Neuron (in vitro differentiated cells): ENCODE data around the gene KLK8.

Experiments
- H2AFZ ChIP-seq: one replicate; pipeline ENCODE4 v1.6.1; 2013; ENCODE audit warnings: low read depth, mild to moderate bottlenecking, inconsistent platforms, low read length, moderate library complexity
- H3K27me3 ChIP-seq: one replicate; pipeline ENCODE4 v1.6.1; 2013; ENCODE audit warnings: low read length; ENCODE audit not compliant: insufficient read depth
- H3K36me3 ChIP-seq: one replicate; pipeline ENCODE4 v1.6.1; 2013; ENCODE audit warnings: low read length; ENCODE audit not compliant: insufficient read depth
- H3K4me1 ChIP-seq: one replicate; pipeline ENCODE4 v1.6.1; 2013; ENCODE audit warnings: low read length; ENCODE audit not compliant: insufficient read depth
- H3K4me3 ChIP-seq: 2 replicates; pipeline ENCODE4 v1.5.1; 2013; ENCODE audit warnings: mild to moderate bottlenecking, low read length, moderate library complexity
- H3K9me3 ChIP-seq: one replicate; pipeline ENCODE4 v1.6.1; 2013; ENCODE audit warnings: low read length

KLK8 gene

GRCh38 chr19:51025809-51026553 is 24.6 kb upstream of the KLK8 start:
- no peak overlapping the region for H2AFZ ChIP-seq
- no peaks in the 10 kb centered on the region for H3K9me3 ChIP-seq
- no peaks in the 10 kb centered on the region for H3K4me1 ChIP-seq
- H3K4me3 ChIP-seq, result no peak overlapping the region
- H3K27me3 ChIP-seq, result peaks cover 44% of the 10 kb centered on the region
- H3K36me3 ChIP-seq, result no peaks in the 10 kb centered on the region

- peaks cover 48% of the 10 kb centered on the region for H3K27me3 ChIP-seq
- no peak overlapping the region for H2AFZ ChIP-seq
- H3K36me3 ChIP-seq, result no peaks in the 10 kb centered on the region
- H3K4me1 ChIP-seq, result no peaks in the 10 kb centered on the region
- no peaks in the 10 kb centered on the region for H3K9me3 ChIP-seq
- no peak overlapping the region for H3K4me3 ChIP-seq
Observed at GRCh38 chr19:51025401-51025800, 24.0 kb upstream of the KLK8 start.

GRCh38 chr19:51024924-51025323 is 23.5 kb upstream of the KLK8 start:
- Histone ChIP-seq H2AFZ (no peak overlapping the region), H3K4me3 (no peak overlapping the region), H3K4me1 (no peaks in the 10 kb centered on the region), H3K9me3 (no peaks in the 10 kb centered on the region), H3K27me3 (peaks cover 52% of the 10 kb centered on the region), H3K36me3 (no peaks in the 10 kb centered on the region)

- H3K4me1 ChIP-seq, result no peaks in the 10 kb centered on the region
- H3K4me3 ChIP-seq, result no peak overlapping the region
- no peaks in the 10 kb centered on the region for H3K36me3 ChIP-seq
- no peaks in the 10 kb centered on the region for H3K9me3 ChIP-seq
- peaks cover 62% of the 10 kb centered on the region for H3K27me3 ChIP-seq
- no peak overlapping the region for H2AFZ ChIP-seq
Observed at GRCh38 chr19:51023946-51024345, 22.5 kb upstream of the KLK8 start.

GRCh38 chr19:51022526-51022925 is 21.1 kb upstream of the KLK8 start:
- Histone ChIP-seq H3K9me3 (no peaks in the 10 kb centered on the region), H3K36me3 (no peaks in the 10 kb centered on the region), H3K4me3 (no peak overlapping the region), H3K27me3 (peaks cover 63% of the 10 kb centered on the region), H3K4me1 (no peaks in the 10 kb centered on the region), H2AFZ (no peak overlapping the region)

GRCh38 chr19:51020988-51021651 is 19.7 kb upstream of the KLK8 start:
- Histone ChIP-seq H3K27me3 (peaks cover 61% of the 10 kb centered on the region), H2AFZ (no peak overlapping the region), H3K9me3 (no peaks in the 10 kb centered on the region), H3K36me3 (no peaks in the 10 kb centered on the region), H3K4me1 (no peaks in the 10 kb centered on the region), H3K4me3 (no peak overlapping the region)

GRCh38 chr19:51019544-51019925 is 18.1 kb upstream of the KLK8 start, which contains the start of gene KLK10:
Gene KLK10 (minus strand): TSS chr19:51019709. CDS start chr19:51019130, 579 bp downstream.
- H2AFZ ChIP-seq, result no peak within 1 kb of the TSS
- H3K4me3 ChIP-seq, result no peak within 1 kb of the TSS
- no peaks in the 10 kb centered on the region for H3K36me3 ChIP-seq
- H3K27me3 ChIP-seq, result peaks cover 66% of the 10 kb centered on the region
- H3K4me1 ChIP-seq, result no peaks in the 10 kb centered on the region
- H3K9me3 ChIP-seq, result no peaks in the 10 kb centered on the region

GRCh38 chr19:51018745-51019543 is 17.5 kb upstream of the KLK8 start:
- H3K36me3 ChIP-seq, result no peaks in the 10 kb centered on the region
- peaks cover 64% of the 10 kb centered on the region for H3K27me3 ChIP-seq
- H3K9me3 ChIP-seq, result no peaks in the 10 kb centered on the region
- H3K4me1 ChIP-seq, result no peaks in the 10 kb centered on the region
- H2AFZ ChIP-seq, result no peak overlapping the region
- no peak overlapping the region for H3K4me3 ChIP-seq

GRCh38 chr19:51016798-51017683 is 15.6 kb upstream of the KLK8 start:
- no peaks in the 10 kb centered on the region for H3K9me3 ChIP-seq
- H3K36me3 ChIP-seq, result no peaks in the 10 kb centered on the region
- H3K4me3 ChIP-seq, result no peak overlapping the region
- H3K4me1 ChIP-seq, result no peaks in the 10 kb centered on the region
- H2AFZ ChIP-seq, result no peak overlapping the region
- H3K27me3 ChIP-seq, result peaks cover 47% of the 10 kb centered on the region

- Histone ChIP-seq H3K27me3 (peaks cover 45% of the 10 kb centered on the region), H3K4me1 (no peaks in the 10 kb centered on the region), H3K4me3 (no peak overlapping the region), H3K36me3 (no peaks in the 10 kb centered on the region), H2AFZ (no peak overlapping the region), H3K9me3 (no peaks in the 10 kb centered on the region)
Observed at GRCh38 chr19:51015691-51016267, 14.4 kb upstream of the KLK8 start.

- Histone ChIP-seq H3K4me1 (no peaks in the 10 kb centered on the region), H3K27me3 (peaks cover 37% of the 10 kb centered on the region), H3K9me3 (no peaks in the 10 kb centered on the region), H3K36me3 (no peaks in the 10 kb centered on the region), H3K4me3 (no peak overlapping the region), H2AFZ (no peak overlapping the region)
Observed at GRCh38 chr19:51014242-51014641, 12.8 kb upstream of the KLK8 start.

- H3K4me1 ChIP-seq, result no peaks in the 10 kb centered on the region
- no peaks in the 10 kb centered on the region for H3K36me3 ChIP-seq
- peaks cover 31% of the 10 kb centered on the region for H3K27me3 ChIP-seq
- no peaks in the 10 kb centered on the region for H3K9me3 ChIP-seq
- H3K4me3 ChIP-seq, result no peak overlapping the region
- no peak overlapping the region for H2AFZ ChIP-seq
Observed at GRCh38 chr19:51012661-51013190, 11.3 kb upstream of the KLK8 start.
